Measurements from ENCODE around the gene LCN15.

The LCN15 gene

DNA sequence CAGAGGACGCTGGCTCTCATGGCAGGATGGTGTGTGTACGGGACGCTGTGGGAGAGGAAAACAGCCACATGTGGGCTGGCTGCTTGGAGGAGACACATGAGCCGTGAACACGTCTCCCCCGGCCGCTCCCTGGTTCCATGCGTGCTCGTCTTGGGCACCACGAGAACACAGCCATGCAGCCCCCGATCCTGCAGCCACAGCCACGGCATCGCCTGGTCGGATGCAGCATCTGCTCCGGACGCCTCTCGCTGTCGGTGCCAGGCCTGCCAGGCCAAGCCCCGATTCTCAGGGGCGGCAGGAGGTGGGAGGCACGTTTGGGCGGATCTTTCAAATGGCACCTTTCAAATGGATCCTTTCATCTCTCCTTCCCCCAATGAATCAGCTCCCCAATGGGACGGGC lies 24.8 kb downstream of the LCN15 start:
- Histone ChIP-seq H2BK12ac (ENCODE audit: low read length) (no peak overlapping the region), H4K8ac (ENCODE audit: low read depth, low read length) (no peak overlapping the region), H3K14ac (ENCODE audit: low read length) (no peak overlapping the region), H3K9me3 (replicated peaks in 1 of 2; ENCODE audit: control insufficient read depth in 2 of 2, insufficient read depth in 1 of 2, low read depth in 1 of 2, low read length in 2 of 2) (no peaks in the 10 kb centered on the region), H2AK5ac (ENCODE audit: low read depth, low read length) (peak overlapping the region; percentile 66), H3K4me2 (ENCODE audit: insufficient read depth, low read length, poor library complexity, severe bottlenecking) (no peak overlapping the region), H3K18ac (ENCODE audit: low read length) (peak overlapping the region; percentile 60), H3K4ac (ENCODE audit: low read length) (no peak overlapping the region), H2BK120ac (ENCODE audit: low read depth, low read length) (no peak overlapping the region), H2BK5ac (ENCODE audit: low read length) (peak overlapping the region; percentile 59), H3K9ac (ENCODE audit: low read depth, low read length, poor library complexity) (no peak overlapping the region), H3K4me1 (ENCODE audit: control insufficient read depth in 2 of 2, insufficient read depth in 1 of 2, low read depth in 1 of 2, low read length in 2 of 2) (peaks cover 7% of the 10 kb centered on the region in 2 donors), H3K4me3 (ENCODE audit: low read length in 2 of 2) (no peak overlapping the region), H4K91ac (ENCODE audit: low read depth, low read length, poor library complexity) (no peak overlapping the region), H3K23ac (ENCODE audit: low read depth, low read length, poor library complexity) (no peak overlapping the region), H3K27me3 (ENCODE audit: control insufficient read depth in 3 of 3, insufficient read depth in 3 of 3, low read depth in 1 of 3, low read length in 3 of 3) (peaks cover 2 to 60% (median 4%) of the 10 kb centered on the region in 3 experiments), H2BK15ac (ENCODE audit: low read length) (no peak overlapping the region), H3K27ac (replicated peaks; ENCODE audit: low read length) (no peak overlapping the region), H3K36me3 (replicated peaks in 1 of 2; ENCODE audit: control insufficient read depth in 2 of 2, insufficient read depth in 2 of 2, low read length in 2 of 2) (no peaks in the 10 kb centered on the region), H2AFZ (ENCODE audit: low read length) (no peak overlapping the region), H3K79me1 (ENCODE audit: low read depth, low read length) (no peaks in the 10 kb centered on the region)
- no CpG with 5 or more reads among the region's 23 CpGs for WGBS, 2 donors (ENCODE audit: extremely low coverage in 2 of 2, insufficient read length in 2 of 2, insufficient replicate concordance in 1 of 2)
- DNase-seq (ENCODE audit: low spot score), result no peak

DNA sequence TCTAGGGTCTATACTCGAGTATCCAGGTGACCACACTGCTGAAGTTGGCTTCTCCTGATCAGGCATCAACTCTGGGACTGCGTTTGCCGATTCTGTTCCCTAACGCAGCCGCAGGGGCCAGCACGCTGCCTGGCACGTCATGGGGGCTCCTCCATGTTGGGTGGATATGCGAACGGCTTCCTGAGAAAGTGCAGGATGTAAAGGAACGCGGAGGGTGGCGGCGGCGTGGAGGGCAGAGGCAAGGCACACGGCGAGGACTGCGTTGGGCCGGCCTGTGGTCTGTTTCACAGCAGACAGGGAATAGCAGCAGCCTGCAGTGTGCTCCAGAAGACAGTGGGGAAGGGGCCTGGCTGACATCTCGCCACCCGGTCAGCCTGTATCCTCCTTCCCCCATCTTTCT lies 25.4 kb downstream of the LCN15 start:
- Histone ChIP-seq H3K18ac (ENCODE audit: low read length) (peak overlapping the region; percentile 44), H3K14ac (ENCODE audit: low read length) (peak overlapping the region; percentile 57), H3K4me1 (ENCODE audit: control insufficient read depth in 2 of 2, insufficient read depth in 1 of 2, low read depth in 1 of 2, low read length in 2 of 2) (peaks cover 7% of the 10 kb centered on the region in 2 donors), H3K9ac (ENCODE audit: low read depth, low read length, poor library complexity) (no peak overlapping the region), H3K4ac (ENCODE audit: low read length) (no peak overlapping the region), H2AK5ac (ENCODE audit: low read depth, low read length) (no peak overlapping the region), H3K4me2 (ENCODE audit: insufficient read depth, low read length, poor library complexity, severe bottlenecking) (no peak overlapping the region), H3K36me3 (replicated peaks in 1 of 2; ENCODE audit: control insufficient read depth in 2 of 2, insufficient read depth in 2 of 2, low read length in 2 of 2) (no peaks in the 10 kb centered on the region), H3K9me3 (replicated peaks in 1 of 2; ENCODE audit: control insufficient read depth in 2 of 2, insufficient read depth in 1 of 2, low read depth in 1 of 2, low read length in 2 of 2) (no peaks in the 10 kb centered on the region), H3K23ac (ENCODE audit: low read depth, low read length, poor library complexity) (peak overlapping the region; percentile 59), H3K27ac (replicated peaks; ENCODE audit: low read length) (no peak overlapping the region), H2BK12ac (ENCODE audit: low read length) (no peak overlapping the region), H2BK15ac (ENCODE audit: low read length) (peak overlapping the region; percentile 21), H4K91ac (ENCODE audit: low read depth, low read length, poor library complexity) (no peak overlapping the region), H4K8ac (ENCODE audit: low read depth, low read length) (no peak overlapping the region), H3K27me3 (ENCODE audit: control insufficient read depth in 3 of 3, insufficient read depth in 3 of 3, low read depth in 1 of 3, low read length in 3 of 3) (peaks cover 2 to 62% (median 4%) of the 10 kb centered on the region in 3 experiments), H2AFZ (ENCODE audit: low read length) (no peak overlapping the region), H2BK5ac (ENCODE audit: low read length) (no peak overlapping the region), H2BK120ac (ENCODE audit: low read depth, low read length) (no peak overlapping the region), H3K4me3 (ENCODE audit: low read length in 2 of 2) (no peak overlapping the region), H3K79me1 (ENCODE audit: low read depth, low read length) (no peaks in the 10 kb centered on the region)
- no CpG with 5 or more reads among the region's 20 CpGs for WGBS, 2 donors (ENCODE audit: extremely low coverage in 2 of 2, insufficient read length in 2 of 2, insufficient replicate concordance in 1 of 2)
- no peak for DNase-seq (ENCODE audit: low spot score)

DNA sequence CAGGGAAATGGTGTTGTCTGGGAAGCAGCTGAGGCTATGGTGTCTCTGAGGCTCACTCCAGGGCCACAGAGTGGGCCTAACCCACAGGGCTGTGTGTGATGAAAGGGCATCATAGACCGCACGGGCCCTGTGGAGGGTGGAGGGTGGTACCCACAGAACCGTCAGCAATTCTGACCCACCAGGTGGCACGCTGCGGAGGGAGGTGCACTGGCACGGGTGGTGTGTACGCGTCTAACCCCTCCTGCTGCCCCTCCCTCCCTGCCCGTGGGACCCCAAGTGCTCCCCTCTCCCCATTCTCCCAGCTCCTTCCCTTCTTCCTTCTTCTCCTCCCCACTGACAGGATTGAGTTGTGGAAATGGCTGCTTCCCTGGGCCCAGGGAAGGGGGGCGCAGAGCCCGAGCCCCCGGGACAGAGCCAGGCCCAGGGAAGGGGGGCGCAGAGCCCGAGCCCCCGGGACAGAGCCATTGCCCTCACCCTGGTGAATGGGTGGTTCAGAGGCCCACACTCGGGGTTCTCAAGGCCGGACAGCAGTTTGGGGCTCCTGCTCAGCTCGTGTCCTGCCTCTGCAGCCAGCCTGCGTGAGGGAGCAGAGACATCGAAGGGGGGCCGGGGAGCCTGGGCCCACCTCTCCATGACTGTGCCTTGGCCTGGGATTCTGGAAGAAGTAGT lies 28.4 kb downstream of the LCN15 start:
- Histone ChIP-seq H3K27ac (replicated peaks; ENCODE audit: low read length) (no peak overlapping the region), H2BK12ac (ENCODE audit: low read length) (peak overlapping the region; percentile 41), H3K4me1 (ENCODE audit: control insufficient read depth in 2 of 2, insufficient read depth in 1 of 2, low read depth in 1 of 2, low read length in 2 of 2) (no peaks in the 10 kb centered on the region), H2AFZ (ENCODE audit: low read length) (no peak overlapping the region), H4K8ac (ENCODE audit: low read depth, low read length) (no peak overlapping the region), H2AK5ac (ENCODE audit: low read depth, low read length) (peak overlapping the region; percentile 47), H3K23ac (ENCODE audit: low read depth, low read length, poor library complexity) (no peak overlapping the region), H2BK15ac (ENCODE audit: low read length) (no peak overlapping the region), H3K4ac (ENCODE audit: low read length) (no peak overlapping the region), H3K14ac (ENCODE audit: low read length) (peak overlapping the region; percentile 21), H3K18ac (ENCODE audit: low read length) (no peak overlapping the region), H4K91ac (ENCODE audit: low read depth, low read length, poor library complexity) (no peak overlapping the region), H3K9ac (ENCODE audit: low read depth, low read length, poor library complexity) (no peak overlapping the region), H3K4me2 (ENCODE audit: insufficient read depth, low read length, poor library complexity, severe bottlenecking) (no peak overlapping the region), H3K27me3 (ENCODE audit: control insufficient read depth in 3 of 3, insufficient read depth in 3 of 3, low read depth in 1 of 3, low read length in 3 of 3) (peaks cover 0 to 47% (median 2%) of the 10 kb centered on the region in 3 experiments), H2BK5ac (ENCODE audit: low read length) (no peak overlapping the region), H2BK120ac (ENCODE audit: low read depth, low read length) (no peak overlapping the region), H3K36me3 (replicated peaks in 1 of 2; ENCODE audit: control insufficient read depth in 2 of 2, insufficient read depth in 2 of 2, low read length in 2 of 2) (no peaks in the 10 kb centered on the region), H3K9me3 (replicated peaks in 1 of 2; ENCODE audit: control insufficient read depth in 2 of 2, insufficient read depth in 1 of 2, low read depth in 1 of 2, low read length in 2 of 2) (no peaks in the 10 kb centered on the region), H3K79me1 (ENCODE audit: low read depth, low read length) (peaks cover 2% of the 10 kb centered on the region), H3K4me3 (ENCODE audit: low read length in 2 of 2) (no peak overlapping the region)
- DNase-seq (ENCODE audit: low spot score), result no peak
- no CpG with 5 or more reads among the region's 21 CpGs for WGBS, 2 donors (ENCODE audit: extremely low coverage in 2 of 2, insufficient read length in 2 of 2, insufficient replicate concordance in 1 of 2)

DNA sequence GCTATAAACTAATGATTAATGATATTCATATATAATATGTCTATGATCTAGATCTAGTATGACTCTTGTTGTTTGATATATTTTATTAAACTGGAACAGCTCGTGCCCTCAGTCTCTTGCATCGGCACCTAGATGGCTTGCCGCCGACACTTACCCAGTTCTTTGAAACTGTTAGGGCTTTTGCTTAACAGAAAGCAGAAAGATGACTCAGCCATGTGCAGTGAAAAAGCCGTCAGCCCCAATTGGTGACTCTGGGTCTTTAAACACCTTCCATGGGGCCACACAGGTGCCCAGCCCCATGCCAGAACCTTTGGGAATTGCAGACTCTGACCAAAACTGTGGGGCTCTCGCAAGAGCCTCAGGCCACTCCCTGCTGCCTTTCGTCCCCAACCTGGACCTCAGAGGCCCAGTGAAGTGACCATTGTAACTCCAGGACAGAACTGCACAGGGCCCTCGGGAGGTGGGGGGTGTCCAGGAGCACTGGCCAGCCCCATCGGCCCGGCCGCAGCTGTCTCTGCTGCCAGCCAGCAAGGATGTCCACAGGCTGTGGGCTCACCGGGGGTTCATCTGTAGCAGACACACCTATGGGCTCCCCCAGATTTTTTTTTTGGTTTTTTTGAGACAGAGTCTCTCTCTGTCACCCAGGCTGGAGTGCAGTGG lies 29.4 kb downstream of the LCN15 start:
- DNase-seq (ENCODE audit: low spot score), result no peak
- no peaks in the 10 kb centered on the region for H3K4me1 ChIP-seq (ENCODE audit: control insufficient read depth in 2 of 2, insufficient read depth in 1 of 2, low read depth in 1 of 2, low read length in 2 of 2)
- H3K23ac ChIP-seq (ENCODE audit: low read depth, low read length, poor library complexity), result no peak overlapping the region
- H2BK5ac ChIP-seq (ENCODE audit: low read length), result no peak overlapping the region
- no peak overlapping the region for H2BK12ac ChIP-seq (ENCODE audit: low read length)
- no peak overlapping the region for H3K9ac ChIP-seq (ENCODE audit: low read depth, low read length, poor library complexity)
- no peaks in the 10 kb centered on the region for H3K36me3 ChIP-seq (replicated peaks in 1 of 2; ENCODE audit: control insufficient read depth in 2 of 2, insufficient read depth in 2 of 2, low read length in 2 of 2)
- no CpG with 5 or more reads among the region's 12 CpGs for WGBS, 2 donors (ENCODE audit: extremely low coverage in 2 of 2, insufficient read length in 2 of 2, insufficient replicate concordance in 1 of 2)
- H3K9me3 ChIP-seq (replicated peaks in 1 of 2; ENCODE audit: control insufficient read depth in 2 of 2, insufficient read depth in 1 of 2, low read depth in 1 of 2, low read length in 2 of 2), result no peaks in the 10 kb centered on the region
- no peak overlapping the region for H3K4ac ChIP-seq (ENCODE audit: low read length)
- no peak overlapping the region for H3K4me2 ChIP-seq (ENCODE audit: insufficient read depth, low read length, poor library complexity, severe bottlenecking)
- no peak overlapping the region for H3K14ac ChIP-seq (ENCODE audit: low read length)
- no peak overlapping the region for H4K91ac ChIP-seq (ENCODE audit: low read depth, low read length, poor library complexity)
- peaks cover 2% of the 10 kb centered on the region for H3K79me1 ChIP-seq (ENCODE audit: low read depth, low read length)
- H3K27ac ChIP-seq (replicated peaks; ENCODE audit: low read length), result no peak overlapping the region
- H4K8ac ChIP-seq (ENCODE audit: low read depth, low read length), result no peak overlapping the region
- H3K18ac ChIP-seq (ENCODE audit: low read length), result peak overlapping the region; percentile 38
- H3K27me3 ChIP-seq (ENCODE audit: control insufficient read depth in 3 of 3, insufficient read depth in 3 of 3, low read depth in 1 of 3, low read length in 3 of 3), result peaks cover 0 to 38% (median 2%) of the 10 kb centered on the region in 3 experiments
- no peak overlapping the region for H2BK120ac ChIP-seq (ENCODE audit: low read depth, low read length)
- H2AFZ ChIP-seq (ENCODE audit: low read length), result no peak overlapping the region
- H3K4me3 ChIP-seq (ENCODE audit: low read length in 2 of 2), result no peak overlapping the region
- no peak overlapping the region for H2BK15ac ChIP-seq (ENCODE audit: low read length)
- H2AK5ac ChIP-seq (ENCODE audit: low read depth, low read length), result no peak overlapping the region

Data from neuronal stem cell (in vitro differentiated cells).